ENCODE results near the gene YPEL3. TPM values are rescaled to one million over a fixed set of nuclear protein-coding genes. Genes with fewer than 3 reads are reported as not detected.

YPEL3 gene
- polyA plus RNA-seq, 2 of the 4 experiments (the other 2 are of a cell fraction), result 4.5 to 8.1 TPM

GRCh38 chr16:30113031-30113710 lies 17.2 kb upstream of the YPEL3 start, which contains the start of gene GDPD3:
GDPD3 (minus strand) TSS chr16:30113537; CDS start chr16:30113478, 59 bp downstream.
- CTCF ChIA-PET, result interaction anchor here (0.6 to 13.1 kb wide), 21 partner anchors 11 to 515 kb away, joined by 3 to 153 read pairs (median 5); partner anchors contain the start of genes DCTPP1, MAPK3, TBX6 and YPEL3
- no peak for TF ChIP-seq BHLHE40 (IDR thresholded peaks at IDR 0.05; ENCODE audit: low read depth, low read length)
- no peak for TF ChIP-seq POLR2AphosphoS2 (conservative IDR thresholded peaks at IDR 0.05; ENCODE audit: low read length)
- TF ChIP-seq JUN (IDR thresholded peaks at IDR 0.05), result no peak
- TF ChIP-seq RAD21 (conservative IDR thresholded peaks at IDR 0.05 in 1 of 2, IDR thresholded peaks at IDR 0.05 in 1 of 2), result no peak
- no peak for TF ChIP-seq FOSB (CRISPR knock-in tag; IDR thresholded peaks at IDR 0.05)
- TF ChIP-seq TFCP2L1 (CRISPR knock-in tag; IDR thresholded peaks at IDR 0.05), result no peak
- TF ChIP-seq HOXB13 (CRISPR knock-in tag; IDR thresholded peaks at IDR 0.05; ENCODE audit: low read depth), result no peak
- no peak for TF ChIP-seq KDM5A (IDR thresholded peaks at IDR 0.05)
- no peak for TF ChIP-seq MAFK (IDR thresholded peaks at IDR 0.05; ENCODE audit: partially characterized antibody)
- TF ChIP-seq CHD2 (IDR thresholded peaks at IDR 0.05; ENCODE audit: low read length, partially characterized antibody), result no peak
- TF ChIP-seq EP300 (IDR thresholded peaks at IDR 0.05), result no peak
- TF ChIP-seq CHD4 (IDR thresholded peaks at IDR 0.05; ENCODE audit: borderline replicate concordance), result no peak
- no peak for TF ChIP-seq KDM1A (IDR thresholded peaks at IDR 0.05; ENCODE audit: low read depth)
- TF ChIP-seq SMC3 (IDR thresholded peaks at IDR 0.05), result no peak
- no peak for TF ChIP-seq RARB (CRISPR knock-in tag; IDR thresholded peaks at IDR 0.05)
- TF ChIP-seq EHF (CRISPR knock-in tag; IDR thresholded peaks at IDR 0.05), result no peak
- no peak for TF ChIP-seq RNF2 (IDR thresholded peaks at IDR 0.05; ENCODE audit: borderline replicate concordance, low read depth)
- TF ChIP-seq ESRRA (IDR thresholded peaks at IDR 0.05; ENCODE audit: borderline replicate concordance, low read length), result no peak
- no peak for TF ChIP-seq GATA3 (IDR thresholded peaks at IDR 0.05; ENCODE audit: borderline replicate concordance)
- FAIRE-seq (no peak), ATAC-seq (peak; percentile 35 to 67), DNase-seq (ENCODE audit: low read depth in 1 of 2, low spot score in 1 of 2) (no peak)
- 77% methylated on average over 20 of the region's 20 CpGs for WGBS (ENCODE audit: missing lambda C conversion rate)
- Histone ChIP-seq H3K4me1 (peaks cover 19% of the 10 kb centered on the region), H3K27ac (peak within 1 kb of the TSS; percentile 5 to 72; a peak in 3 of 6 replicates), H3K4me2 (peak within 1 kb of the TSS; percentile 31), H3K9me3 (no peaks in the 10 kb centered on the region), H3K4me3 (no peak within 1 kb of the TSS)
- POLR2A ChIA-PET, result interaction anchor here (0.6 kb wide), 1 partner anchor 11 kb away, joined by 3 read pairs; no protein-coding TSS in a partner anchor

GRCh38 chr16:30112197-30113030 lies 16.4 kb upstream of the YPEL3 start:
- ATAC-seq (peak; percentile 86 to 91), DNase-seq (ENCODE audit: low read depth in 1 of 2, low spot score in 1 of 2) (peak; percentile 83 to 84), FAIRE-seq (no peak)
- ChIA-PET POLR2A (interaction anchor here (0.6 kb wide), 1 partner anchor 23 kb away, joined by 3 read pairs; no protein-coding TSS in a partner anchor), CTCF (interaction anchor here (0.6 to 13.1 kb wide), 31 partner anchors 9 to 516 kb away, joined by 3 to 153 read pairs (median 5); partner anchors contain the start of genes DCTPP1, MAPK3, TBX6 and YPEL3)
- Histone ChIP-seq H3K9me3 (no peaks in the 10 kb centered on the region), H3K27ac (peak overlapping the region; percentile 5 to 72; a peak in 3 of 6 replicates), H3K4me2 (peak overlapping the region; percentile 31), H3K4me3 (no peak overlapping the region), H3K4me1 (peaks cover 19% of the 10 kb centered on the region)
- 39% methylated on average over 21 of the region's 29 CpGs for whole genome bisulfite sequencing (ENCODE audit: missing lambda C conversion rate)
- TF ChIP-seq CTCF (IDR thresholded peaks at IDR 0.05) (peak; percentile 83), RAD21 (conservative IDR thresholded peaks at IDR 0.05 in 1 of 2, IDR thresholded peaks at IDR 0.05 in 1 of 2) (peak; percentile 84 to 85), FOXS1 (CRISPR knock-in tag; IDR thresholded peaks at IDR 0.05) (no peak), BHLHE40 (IDR thresholded peaks at IDR 0.05; ENCODE audit: low read depth, low read length) (no peak), USF2 (IDR thresholded peaks at IDR 0.05) (no peak), CEBPB (IDR thresholded peaks at IDR 0.05) (no peak), ZFP36 (IDR thresholded peaks at IDR 0.05; ENCODE audit: borderline replicate concordance, partially characterized antibody) (no peak), HOXA7 (CRISPR knock-in tag; IDR thresholded peaks at IDR 0.05) (no peak), TP53 (CRISPR knock-in tag; IDR thresholded peaks at IDR 0.05) (no peak), MAX (IDR thresholded peaks at IDR 0.05) (peak; percentile 42; the same call in 1 of the 2 replicates), SMC3 (IDR thresholded peaks at IDR 0.05) (peak; percentile 76), HEYL (CRISPR knock-in tag; IDR thresholded peaks at IDR 0.05) (no peak), ZNF302 (CRISPR knock-in tag; IDR thresholded peaks at IDR 0.05) (no peak), NPAS2 (CRISPR knock-in tag; IDR thresholded peaks at IDR 0.05; ENCODE audit: borderline replicate concordance) (no peak), HOXB13 (CRISPR knock-in tag; IDR thresholded peaks at IDR 0.05; ENCODE audit: low read depth) (no peak), CHD4 (IDR thresholded peaks at IDR 0.05; ENCODE audit: borderline replicate concordance) (no peak), ELK1 (IDR thresholded peaks at IDR 0.05; ENCODE audit: low read depth, low read length) (no peak)

Measured in A549 (cell line).